SU-DHL-6 (cell line): ENCODE measurements around the gene PRRC2B.

ENCODE experiments used
- H2AFZ ChIP-seq: fragments of 200-600 bp; sonication (generic); 2 replicates; pipeline ENCODE4 v1.6.1; 2014; ENCODE audit warnings: low read depth, mild to moderate bottlenecking, moderate library complexity, mixed read lengths, antibody characterized with exemption, low read length; ENCODE audit not compliant: severe bottlenecking
- H3F3A ChIP-seq: fragments of 200-600 bp; shearing (Covaris generic); 2 replicates; pipeline ENCODE4 v1.6.0; 2016; ENCODE audit warnings: antibody characterized with exemption, mild to moderate bottlenecking; ENCODE audit not compliant: insufficient read depth
- H3K27ac ChIP-seq: fragments of 200-600 bp; sonication (generic); 2 replicates; pipeline ENCODE4 v1.5.1; 2016; ENCODE audit warnings: low read depth, mild to moderate bottlenecking, low read length, moderate library complexity, mixed read lengths
- H3K27me3 ChIP-seq: fragments of 200-600 bp; sonication (generic), shearing (Covaris generic); 2 replicates; pipeline ENCODE4 v1.6.0; 2014; ENCODE audit warnings: mild to moderate bottlenecking, low read length
- H3K36me3 ChIP-seq: fragments of 200-600 bp; sonication (generic); 2 replicates; pipeline ENCODE4 v1.6.1; 2014; ENCODE audit warnings: mild to moderate bottlenecking, low read length, mixed read lengths
- H3K4me2 ChIP-seq: fragments of 300-600, 200-600 bp; shearing (Covaris generic), sonication (generic); 2 replicates; pipeline ENCODE4 v1.6.0; 2014; ENCODE audit warnings: low read length, low read depth, mild to moderate bottlenecking; ENCODE audit not compliant: poor library complexity, severe bottlenecking
- H3K4me3 ChIP-seq: fragments of 200-600 bp; sonication (generic); 2 replicates; pipeline ENCODE4 v1.5.1; 2014; ENCODE audit warnings: antibody characterized with exemption, low read length, mild to moderate bottlenecking, mixed read lengths; ENCODE audit not compliant: insufficient read depth, poor library complexity, severe bottlenecking
- H3K79me2 ChIP-seq: fragments of 200-600 bp; sonication (generic); 2 replicates; pipeline ENCODE4 v1.6.1; 2014; ENCODE audit warnings: mild to moderate bottlenecking, low read length, moderate library complexity; ENCODE audit not compliant: insufficient read depth
- H3K9ac ChIP-seq: fragments of 200-600 bp; sonication (generic); 2 replicates; pipeline ENCODE4 v1.7.0; 2014; ENCODE audit warnings: mild to moderate bottlenecking, low read length
- H3K9me2 ChIP-seq: fragments of 200-600 bp; sonication (generic); replicated peaks from 2 replicates; pipeline ENCODE4 v1.6.1; 2014; ENCODE audit warnings: low read length; ENCODE audit not compliant: insufficient read depth
- H3K9me3 ChIP-seq: fragments of 200-600 bp; sonication (generic); 2 replicates; pipeline ENCODE4 v1.6.1; 2014; ENCODE audit warnings: low read length, mixed read lengths; ENCODE audit not compliant: insufficient read depth
- H4K20me1 ChIP-seq: fragments of 200-600 bp; sonication (generic); 2 replicates; pipeline ENCODE4 v1.6.1; 2014; ENCODE audit warnings: low read depth, mild to moderate bottlenecking, antibody characterized with exemption, low read length, moderate library complexity, mixed read lengths
- CTCF ChIP-seq: fragments of 200-600 bp; sonication (generic); IDR thresholded peaks from one replicate; pipeline ENCODE4 v1.5.1; 2017; ENCODE audit warnings: antibody characterized with exemption, mild to moderate bottlenecking, low read length, moderate library complexity; ENCODE audit not compliant: insufficient read depth, poor library complexity, severe bottlenecking
- EZH2phosphoT487 ChIP-seq: fragments of 200-600 bp; sonication (generic), shearing (Covaris generic); conservative IDR thresholded peaks from 2 replicates; pipeline ENCODE4 v1.6.1; 2018; ENCODE audit warnings: mild to moderate bottlenecking, antibody characterized with exemption, low read length, moderate library complexity, mixed read lengths

Gene PRRC2B

GRCh38 chr9:131396626-131397025, 2.7 kb downstream of the PRRC2B start:
- H3K27me3 ChIP-seq: no peaks in the 10 kb centered on the region

GRCh38 chr9:131397100-131397790, 3.4 kb downstream of the PRRC2B start:
- no peak overlapping the region for H2AFZ ChIP-seq
- H3K36me3 ChIP-seq: no peaks in the 10 kb centered on the region
- no peak for TF ChIP-seq CTCF
- TF ChIP-seq EZH2phosphoT487: no peak
- H3K27me3 ChIP-seq: no peaks in the 10 kb centered on the region
- H3K9me2 ChIP-seq: no peaks in the 10 kb centered on the region
- H3K27ac ChIP-seq: peak overlapping the region; percentile 59
- peak overlapping the region; percentile 80 for H3K4me3 ChIP-seq
- no peaks in the 10 kb centered on the region for H3K9me3 ChIP-seq
- peak overlapping the region; percentile 79 for H3K9ac ChIP-seq
- peak overlapping the region; percentile 93 for H3K4me2 ChIP-seq
- peaks cover 77% of the 10 kb centered on the region for H3K79me2 ChIP-seq
- H4K20me1 ChIP-seq: peaks cover 26% of the 10 kb centered on the region
- H3F3A ChIP-seq: peaks cover 31% of the 10 kb centered on the region

More at GRCh38 chr9:131396626-131397025, 2.7 kb downstream of the PRRC2B start:
- Histone ChIP-seq H3K36me3 (no peaks in the 10 kb centered on the region), H3K4me3 (peak overlapping the region; percentile 80), H3K79me2 (peaks cover 71% of the 10 kb centered on the region), H2AFZ (no peak overlapping the region), H3F3A (peaks cover 31% of the 10 kb centered on the region), H4K20me1 (peaks cover 25% of the 10 kb centered on the region), H3K9ac (peak overlapping the region; percentile 79), H3K4me2 (peak overlapping the region; percentile 93), H3K9me2 (no peaks in the 10 kb centered on the region), H3K9me3 (no peaks in the 10 kb centered on the region), H3K27ac (peak overlapping the region; percentile 59)
- TF ChIP-seq CTCF: no peak
- TF ChIP-seq EZH2phosphoT487: no peak

- peaks cover 25% of the 10 kb centered on the region for H3F3A ChIP-seq
- H4K20me1 ChIP-seq: peaks cover 34% of the 10 kb centered on the region
- H3K9ac ChIP-seq: peak overlapping the region; percentile 79
- no peaks in the 10 kb centered on the region for H3K36me3 ChIP-seq
- peak overlapping the region; percentile 93 for H3K4me2 ChIP-seq
- peak overlapping the region; percentile 80 for H3K4me3 ChIP-seq
- H3K9me2 ChIP-seq: no peaks in the 10 kb centered on the region
- peaks cover 87% of the 10 kb centered on the region for H3K79me2 ChIP-seq
- TF ChIP-seq EZH2phosphoT487: no peak
- no peak for TF ChIP-seq CTCF
- no peak overlapping the region for H2AFZ ChIP-seq
- H3K9me3 ChIP-seq: no peaks in the 10 kb centered on the region
- H3K27ac ChIP-seq: peak overlapping the region; percentile 59
- no peaks in the 10 kb centered on the region for H3K27me3 ChIP-seq
Observed at GRCh38 chr9:131398204-131398603, 4.3 kb downstream of the PRRC2B start.
